DOHH2 (cell line): Measurements from ENCODE around the gene ADGRA3.

Experiments used
- H3F3A ChIP-seq: fragments of 200-600 bp; sonication (generic), shearing (Covaris generic); 2 replicates; pipeline ENCODE4 v1.6.0; 2016; ENCODE audit warnings: antibody characterized with exemption, mild to moderate bottlenecking; ENCODE audit not compliant: control insufficient read depth, insufficient read depth
- H3K27ac ChIP-seq: fragments of 200-600 bp; sonication (generic); 2 replicates; pipeline ENCODE4 v1.5.1; 2014; ENCODE audit warnings: low read depth, mild to moderate bottlenecking, low read length, moderate library complexity
- H3K27me3 ChIP-seq: fragments of 200-600 bp; sonication (generic); 2 replicates; pipeline ENCODE4 v1.6.1; 2014; ENCODE audit warnings: mild to moderate bottlenecking, low read length, mixed read lengths; ENCODE audit not compliant: control insufficient read depth
- H3K36me3 ChIP-seq: fragments of 200-600 bp; sonication (generic); 2 replicates; pipeline ENCODE4 v1.6.1; 2014; ENCODE audit warnings: mild to moderate bottlenecking, low read length, moderate library complexity, mixed read lengths; ENCODE audit not compliant: control insufficient read depth
- H3K4me1 ChIP-seq: fragments of 200-600 bp; sonication (generic); 2 replicates; pipeline ENCODE4 v1.6.1; 2014; ENCODE audit warnings: mild to moderate bottlenecking, low read length, mixed read lengths; ENCODE audit not compliant: control insufficient read depth
- H3K4me2 ChIP-seq: fragments of 200-600 bp; sonication (generic); 2 replicates; pipeline ENCODE4 v1.6.0; 2014; ENCODE audit warnings: mild to moderate bottlenecking, low read length, moderate library complexity
- H3K4me3 ChIP-seq: fragments of 200-600 bp; sonication (generic); 2 replicates; pipeline ENCODE4 v1.5.1; 2014; ENCODE audit warnings: mild to moderate bottlenecking, low read length, mixed read lengths
- H3K79me2 ChIP-seq: fragments of 200-600 bp; sonication (generic); 2 replicates; pipeline ENCODE4 v1.6.1; 2014; ENCODE audit warnings: mild to moderate bottlenecking, low read length, mixed read lengths; ENCODE audit not compliant: control insufficient read depth
- H3K9me2 ChIP-seq: fragments of 200-600 bp; sonication (generic); replicated peaks from 2 replicates; pipeline ENCODE4 v1.6.1; 2014; ENCODE audit warnings: mild to moderate bottlenecking, low read length, mixed read lengths; ENCODE audit not compliant: control insufficient read depth
- H3K9me3 ChIP-seq: fragments of 200-600 bp; sonication (generic); 2 replicates; pipeline ENCODE4 v1.6.1; 2014; ENCODE audit warnings: antibody characterized with exemption, low read length, mixed read lengths; ENCODE audit not compliant: control insufficient read depth, insufficient read depth
- H4K20me1 ChIP-seq: fragments of 200-600 bp; sonication (generic); 2 replicates; pipeline ENCODE4 v1.6.0; 2014; ENCODE audit warnings: low read depth, mild to moderate bottlenecking, antibody characterized with exemption, low read length, moderate library complexity; ENCODE audit not compliant: control insufficient read depth, insufficient read depth
- EZH2phosphoT487 ChIP-seq: fragments of 200-600 bp; sonication (generic); IDR thresholded peaks from 2 replicates; pipeline ENCODE4 v1.6.1; 2017; ENCODE audit warnings: borderline replicate concordance, mild to moderate bottlenecking, antibody characterized with exemption, low read length, moderate library complexity, mixed read lengths
- TF ChIP-seq, protein P1 (sequence below): fragments of 200-600 bp; sonication (generic); IDR thresholded peaks from one replicate; pipeline ENCODE4 v1.5.1; 2014; ENCODE audit warnings: antibody characterized with exemption, mild to moderate bottlenecking, low read depth, low read length; ENCODE audit not compliant: poor library complexity, severe bottlenecking

Gene ADGRA3

DNA sequence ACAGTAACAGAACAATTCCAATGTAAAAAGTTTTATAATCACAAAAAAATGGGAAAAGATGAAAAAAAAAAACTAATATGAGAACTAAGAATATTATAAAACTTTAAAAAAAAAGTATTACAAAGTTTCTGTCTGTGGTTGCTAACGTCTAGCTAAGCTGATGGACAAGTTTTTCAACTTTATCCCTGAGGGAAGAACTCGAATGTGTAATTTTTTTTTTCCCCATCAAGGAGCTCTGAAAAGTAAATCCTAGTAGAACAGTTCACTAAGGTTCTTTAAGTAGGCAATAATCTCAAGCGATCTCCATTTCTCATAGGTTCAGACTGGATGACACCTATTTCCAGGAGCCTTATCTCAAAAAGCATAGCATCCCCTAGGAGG is 14.2 kb downstream of the ADGRA3 start:
- Histone ChIP-seq H3K4me3 (no peak overlapping the region), H3K4me1 (no peaks in the 10 kb centered on the region), H3K9me2 (no peaks in the 10 kb centered on the region), H3K27me3 (no peaks in the 10 kb centered on the region), H3K36me3 (no peaks in the 10 kb centered on the region), H3K4me2 (no peak overlapping the region), H3F3A (no peaks in the 10 kb centered on the region), H3K9me3 (no peaks in the 10 kb centered on the region), H4K20me1 (no peaks in the 10 kb centered on the region), H3K79me2 (no peaks in the 10 kb centered on the region), H3K27ac (no peak overlapping the region)
- no peak for TF ChIP-seq EZH2phosphoT487
- TF ChIP-seq, protein P1, sequence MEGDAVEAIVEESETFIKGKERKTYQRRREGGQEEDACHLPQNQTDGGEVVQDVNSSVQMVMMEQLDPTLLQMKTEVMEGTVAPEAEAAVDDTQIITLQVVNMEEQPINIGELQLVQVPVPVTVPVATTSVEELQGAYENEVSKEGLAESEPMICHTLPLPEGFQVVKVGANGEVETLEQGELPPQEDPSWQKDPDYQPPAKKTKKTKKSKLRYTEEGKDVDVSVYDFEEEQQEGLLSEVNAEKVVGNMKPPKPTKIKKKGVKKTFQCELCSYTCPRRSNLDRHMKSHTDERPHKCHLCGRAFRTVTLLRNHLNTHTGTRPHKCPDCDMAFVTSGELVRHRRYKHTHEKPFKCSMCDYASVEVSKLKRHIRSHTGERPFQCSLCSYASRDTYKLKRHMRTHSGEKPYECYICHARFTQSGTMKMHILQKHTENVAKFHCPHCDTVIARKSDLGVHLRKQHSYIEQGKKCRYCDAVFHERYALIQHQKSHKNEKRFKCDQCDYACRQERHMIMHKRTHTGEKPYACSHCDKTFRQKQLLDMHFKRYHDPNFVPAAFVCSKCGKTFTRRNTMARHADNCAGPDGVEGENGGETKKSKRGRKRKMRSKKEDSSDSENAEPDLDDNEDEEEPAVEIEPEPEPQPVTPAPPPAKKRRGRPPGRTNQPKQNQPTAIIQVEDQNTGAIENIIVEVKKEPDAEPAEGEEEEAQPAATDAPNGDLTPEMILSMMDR: no peak

DNA sequence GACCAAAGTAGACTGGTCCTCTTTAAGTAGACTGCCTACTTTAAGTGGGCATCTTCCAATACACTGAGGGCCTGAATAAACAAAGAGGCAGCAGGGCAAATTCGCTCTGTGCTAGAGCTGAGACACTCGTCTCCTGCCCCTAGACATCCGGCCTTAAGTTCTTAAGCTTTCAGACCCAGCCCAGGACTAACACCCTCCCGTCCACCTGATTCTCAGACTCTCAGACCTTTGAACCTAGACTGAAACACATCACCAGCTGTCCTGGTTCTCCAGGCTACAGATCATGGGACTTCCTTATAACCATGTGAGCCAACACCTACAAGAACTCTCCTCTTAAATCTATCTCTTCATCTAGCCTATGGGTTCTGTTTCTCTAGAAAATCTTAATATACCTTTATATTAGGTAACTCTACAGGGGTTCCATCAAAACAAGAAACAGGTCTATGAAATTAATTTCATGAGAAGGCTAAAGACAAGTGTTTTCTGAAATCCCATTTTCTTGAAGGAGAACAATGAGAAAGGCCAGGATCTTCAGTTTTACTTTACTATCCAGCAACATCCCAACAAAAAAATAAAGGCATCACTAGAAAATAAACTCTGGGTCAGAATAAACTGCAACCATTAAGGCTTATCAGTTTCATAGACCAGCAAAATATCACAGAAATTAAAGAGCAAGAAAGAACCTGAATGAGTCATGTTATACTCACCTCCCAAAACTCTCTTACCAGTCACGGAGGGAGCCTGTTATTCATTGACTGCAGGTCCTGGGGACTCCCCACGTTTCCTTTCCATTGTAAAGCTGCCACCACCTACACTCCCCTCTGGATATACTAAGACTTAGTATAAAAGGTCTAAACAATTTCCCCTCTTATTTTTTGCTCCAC is 14.8 kb downstream of the ADGRA3 start:
- H3K4me2 ChIP-seq: no peak overlapping the region
- no peaks in the 10 kb centered on the region for H3F3A ChIP-seq
- H3K27me3 ChIP-seq: no peaks in the 10 kb centered on the region
- no peak for TF ChIP-seq EZH2phosphoT487
- TF ChIP-seq, protein P1: no peak
- H3K36me3 ChIP-seq: no peaks in the 10 kb centered on the region
- H3K79me2 ChIP-seq: no peaks in the 10 kb centered on the region
- H3K9me3 ChIP-seq: no peaks in the 10 kb centered on the region
- H3K4me3 ChIP-seq: no peak overlapping the region
- no peaks in the 10 kb centered on the region for H3K4me1 ChIP-seq
- no peak overlapping the region for H3K27ac ChIP-seq
- H3K9me2 ChIP-seq: no peaks in the 10 kb centered on the region
- no peaks in the 10 kb centered on the region for H4K20me1 ChIP-seq

DNA sequence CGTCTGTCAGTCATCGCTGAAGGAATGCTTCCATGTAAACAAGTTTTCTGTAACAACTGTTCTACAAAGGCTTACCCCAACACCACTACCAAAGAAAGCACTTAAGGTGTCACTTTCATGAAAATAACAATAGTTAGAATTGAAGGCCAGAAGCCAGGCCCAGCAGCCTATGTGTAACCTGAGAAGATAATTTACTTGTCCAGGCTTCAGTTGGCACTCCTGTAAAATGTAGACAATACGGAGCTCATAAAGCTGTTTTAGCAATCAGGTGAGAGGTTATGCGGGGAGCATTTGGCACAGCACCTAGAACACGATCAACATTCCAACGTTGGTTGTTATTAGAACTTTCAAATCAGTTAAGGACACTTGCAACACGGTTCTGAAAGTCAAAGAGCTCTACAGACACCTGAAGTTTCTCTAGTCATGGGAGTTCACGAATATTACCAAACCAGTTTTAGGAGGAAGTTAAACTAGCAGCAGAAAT is 15.7 kb downstream of the ADGRA3 start:
- H3K27ac ChIP-seq: no peak overlapping the region
- H3K4me2 ChIP-seq: no peak overlapping the region
- H3K36me3 ChIP-seq: no peaks in the 10 kb centered on the region
- H3K4me3 ChIP-seq: no peak overlapping the region
- H3K27me3 ChIP-seq: no peaks in the 10 kb centered on the region
- no peaks in the 10 kb centered on the region for H4K20me1 ChIP-seq
- no peaks in the 10 kb centered on the region for H3F3A ChIP-seq
- H3K9me3 ChIP-seq: no peaks in the 10 kb centered on the region
- TF ChIP-seq EZH2phosphoT487: no peak
- TF ChIP-seq, protein P1: no peak
- no peaks in the 10 kb centered on the region for H3K9me2 ChIP-seq
- H3K79me2 ChIP-seq: no peaks in the 10 kb centered on the region
- H3K4me1 ChIP-seq: no peaks in the 10 kb centered on the region
